Measurements from ENCODE around the gene COLGALT1. TPM values are rescaled to one million over a fixed set of nuclear protein-coding genes. Genes with fewer than 3 reads are reported as not detected.

COLGALT1 gene
- total RNA-seq, 1 experiment from 2014 or later, result 86.0 TPM

- Histone ChIP-seq H3K4me3 (replicated peaks in 1 of 2; ENCODE audit: low read depth in 1 of 2, low read length in 2 of 2) (no peak overlapping the region), H3K4me1 (ENCODE audit: control insufficient read depth in 1 of 2, insufficient read depth in 2 of 2, low read length in 2 of 2) (peaks cover 8 to 26% of the 10 kb centered on the region in 2 experiments), H3K36me3 (ENCODE audit: control insufficient read depth in 1 of 2, insufficient read depth in 2 of 2, low read length in 2 of 2) (no peaks in the 10 kb centered on the region), H3K27ac (ENCODE audit: low read depth, low read length) (no peak overlapping the region; the same call in 1 of the 2 replicates), H3K9me2 (ENCODE audit: insufficient read depth) (no peaks in the 10 kb centered on the region), H3K9me3 (ENCODE audit: control insufficient read depth in 1 of 2, insufficient read depth in 1 of 2, low read depth in 1 of 2, low read length in 2 of 2) (no peaks in the 10 kb centered on the region), H3K4me2 (ENCODE audit: low read length) (peak overlapping the region; percentile 5; the same call in 1 of the 2 replicates), H2AFZ (ENCODE audit: low read depth, low read length, poor library complexity, severe bottlenecking) (no peak overlapping the region), H3K9ac (ENCODE audit: low read length) (no peak overlapping the region), H3K27me3 (ENCODE audit: insufficient read depth, low read length) (no peaks in the 10 kb centered on the region), H4K20me1 (ENCODE audit: insufficient read depth) (no peaks in the 10 kb centered on the region), H3K79me2 (ENCODE audit: insufficient read depth, low read length) (no peaks in the 10 kb centered on the region)
- TF ChIP-seq ZNF274 (IDR thresholded peaks at IDR 0.05; ENCODE audit: low read depth, low read length) (no peak), YY1 (IDR thresholded peaks at IDR 0.05; ENCODE audit: extremely low read depth, insufficient replicate concordance, low read depth, low read length) (no peak), JUND (IDR thresholded peaks at IDR 0.05) (no peak), CEBPB (IDR thresholded peaks at IDR 0.05; ENCODE audit: low read depth) (no peak), EGR1 (IDR thresholded peaks at IDR 0.05; ENCODE audit: low read depth) (no peak), ELF1 (IDR thresholded peaks at IDR 0.05; ENCODE audit: borderline replicate concordance, low read depth) (no peak), CTCF (IDR thresholded peaks at IDR 0.05 in 2 of 3, conservative IDR thresholded peaks at IDR 0.05 in 1 of 3; ENCODE audit: borderline replicate concordance in 1 of 3, insufficient read depth in 1 of 3, low read depth in 2 of 3, low read length in 2 of 3) (no peak), ZFX (IDR thresholded peaks at IDR 0.05) (no peak), POLR2A (IDR thresholded peaks at IDR 0.05; ENCODE audit: borderline replicate concordance, extremely low read depth, insufficient read depth, insufficient read length) (no peak), POLR2AphosphoS5 (IDR thresholded peaks at IDR 0.05; ENCODE audit: low read depth, low read length) (no peak), SP1 (IDR thresholded peaks at IDR 0.05; ENCODE audit: low read depth) (no peak), FOSL1 (IDR thresholded peaks at IDR 0.05; ENCODE audit: low read depth) (no peak), SRF (IDR thresholded peaks at IDR 0.05; ENCODE audit: low read depth) (no peak), CBX3 (IDR thresholded peaks at IDR 0.05; ENCODE audit: low read depth) (no peak), EZH2 (IDR thresholded peaks at IDR 0.05) (no peak)
- TF ChIP-seq, protein P1, sequence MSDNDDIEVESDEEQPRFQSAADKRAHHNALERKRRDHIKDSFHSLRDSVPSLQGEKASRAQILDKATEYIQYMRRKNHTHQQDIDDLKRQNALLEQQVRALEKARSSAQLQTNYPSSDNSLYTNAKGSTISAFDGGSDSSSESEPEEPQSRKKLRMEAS (IDR thresholded peaks at IDR 0.05), result no peak
- intact Hi-C loops (cut with micrococcal nuclease), result no loop called here
- RAD21 ChIA-PET (ENCODE audit: low non-redundant PET in 1 of 2, low total read pairs in 2 of 2, uncharacterized antibody in 2 of 2, unreplicated experiment in 2 of 2), result no interaction called here
- CTCF ChIA-PET, result no interaction called here
- BruUV-seq (replicated peaks), result no TSS peak
- DNase-seq (ENCODE audit: low read depth, low spot score) (no peak), ATAC-seq (no peak)
- POLR2A ChIA-PET, result interaction anchor here (1.0 kb wide), 1 partner anchor 29 kb away, joined by 3 read pairs; the partner anchor contains the start of gene PGLS
These were observed 15.3 kb upstream of the COLGALT1 start for GRCh38 chr19:17540174-17540573.

All from HCT116 (cell line).